Adrenal gland (tissue), 5 donors: ENCODE results near the gene ATG10.

Experiments used
- CTCF ChIP-seq, 6 experiments: fragments of 450-650 bp in 4 of 6; fragments of 200-600 bp in 2 of 6; sonication (generic) in 1 of 6; IDR thresholded peaks; 1 replicate in 5 of 6; 2 replicates in 1 of 6; pipeline versions ENCODE4 v1.5.1 to v1.8.0; 2016 to 2021; ENCODE audit warnings: antibody characterized with exemption in 6 of 6, mild to moderate bottlenecking in 2 of 6, moderate library complexity in 1 of 6
- POLR2A ChIP-seq, 2 donors: fragments of 450-650 bp; IDR thresholded peaks; one replicate each; pipeline ENCODE4 v1.6.1; 2017; ENCODE audit warnings: antibody characterized with exemption in 2 of 2, mild to moderate bottlenecking in 2 of 2, moderate library complexity in 1 of 2
- donor health status: DM: no; HTN: no; CAD: no.

GRCh38 chr5:82111191-82111590 lies 139.4 kb downstream of the ATG10 start:
- TF ChIP-seq CTCF (IDR thresholded peaks at IDR 0.05), result no peak
- no peak for TF ChIP-seq POLR2A (IDR thresholded peaks at IDR 0.05)
